ENCODE measurements around the gene HLA-E. TPM values are rescaled to one million over a fixed set of nuclear protein-coding genes. Genes with fewer than 3 reads are reported as not detected.

Gene HLA-E
- total RNA-seq, 1 donor = 115 TPM

- DNase-seq (ENCODE audit: low read depth) = no peak
- TF ChIP-seq CTCF (IDR thresholded peaks at IDR 0.05; ENCODE audit: insufficient read depth, low read length) = no peak
- H3K4me3 ChIP-seq (ENCODE audit: low read depth, low read length) = no peak overlapping the region
Observed at GRCh38 chr6:30450548-30450908, 38.8 kb upstream of the HLA-E start.

- peak overlapping the region; percentile 4 for H3K4me3 ChIP-seq (ENCODE audit: low read depth, low read length)
- DNase-seq (ENCODE audit: low read depth) = peak; percentile 54
- TF ChIP-seq CTCF (IDR thresholded peaks at IDR 0.05; ENCODE audit: insufficient read depth, low read length) = no peak
Observed at GRCh38 chr6:30450909-30451841, 38.1 kb upstream of the HLA-E start.

- no peak for DNase-seq (ENCODE audit: low read depth)
- TF ChIP-seq CTCF (IDR thresholded peaks at IDR 0.05; ENCODE audit: insufficient read depth, low read length) = no peak
- H3K4me3 ChIP-seq (ENCODE audit: low read depth, low read length) = no peak overlapping the region
Observed at GRCh38 chr6:30452736-30453507, 36.4 kb upstream of the HLA-E start.

- DNase-seq (ENCODE audit: low read depth) = peak; percentile 83
- TF ChIP-seq CTCF (IDR thresholded peaks at IDR 0.05; ENCODE audit: insufficient read depth, low read length) = peak; percentile 81
- H3K4me3 ChIP-seq (ENCODE audit: low read depth, low read length) = peak overlapping the region; percentile 31
Observed at GRCh38 chr6:30453508-30454116, 35.7 kb upstream of the HLA-E start.

GRCh38 chr6:30459145-30459544 is 30.2 kb upstream of the HLA-E start:
- H3K4me3 ChIP-seq (ENCODE audit: low read depth, low read length) = no peak overlapping the region
- TF ChIP-seq CTCF (IDR thresholded peaks at IDR 0.05; ENCODE audit: insufficient read depth, low read length) = no peak
- DNase-seq (ENCODE audit: low read depth) = no peak

GRCh38 chr6:30461055-30461454 is 28.3 kb upstream of the HLA-E start:
- H3K4me3 ChIP-seq (ENCODE audit: low read depth, low read length) = no peak overlapping the region
- DNase-seq (ENCODE audit: low read depth) = no peak
- no peak for TF ChIP-seq CTCF (IDR thresholded peaks at IDR 0.05; ENCODE audit: insufficient read depth, low read length)
